Activated gamma-delta T cell treated with Interleukin-2 at 50 U/mL for 16 hours (primary cell): ENCODE results near the gene MIF4GD.
A peak's percentile ranks its signal among the peaks of the same experiment; 100 is the strongest.
"Not testable (repeated sequence)": the region's sequence is repeated elsewhere in the genome, so short reads cannot be mapped to it uniquely, and the experiment has no call there.

Source experiments
- DNase-seq: peaks from one replicate; pipeline ENCODE4 v3.0.0-alpha.2; 2020

The MIF4GD gene

DNA sequence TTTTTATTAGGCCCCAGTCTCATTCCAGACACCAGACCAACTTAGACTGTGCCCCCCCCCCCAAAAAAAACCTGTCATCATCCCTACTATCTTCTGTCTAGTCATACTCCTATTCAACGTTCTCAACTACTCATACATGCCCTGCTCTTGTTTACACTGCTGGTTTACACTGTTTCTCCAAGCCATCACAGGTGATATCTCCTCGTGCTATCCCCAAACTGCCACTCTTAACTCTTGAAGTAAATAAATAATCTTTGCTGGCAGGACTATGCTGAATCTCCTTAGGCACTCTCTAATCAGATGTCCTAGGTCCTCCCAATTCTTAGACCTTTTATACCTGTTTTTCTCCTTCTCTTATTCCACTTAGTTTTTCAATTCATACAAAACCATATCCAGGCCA is 13.8 kb downstream of the MIF4GD start:
- not testable (repeated sequence) for DNase-seq

GRCh38 chr17:75255954-75256698 is 14.9 kb downstream of the MIF4GD start:
- not testable (repeated sequence) for DNase-seq

DNA sequence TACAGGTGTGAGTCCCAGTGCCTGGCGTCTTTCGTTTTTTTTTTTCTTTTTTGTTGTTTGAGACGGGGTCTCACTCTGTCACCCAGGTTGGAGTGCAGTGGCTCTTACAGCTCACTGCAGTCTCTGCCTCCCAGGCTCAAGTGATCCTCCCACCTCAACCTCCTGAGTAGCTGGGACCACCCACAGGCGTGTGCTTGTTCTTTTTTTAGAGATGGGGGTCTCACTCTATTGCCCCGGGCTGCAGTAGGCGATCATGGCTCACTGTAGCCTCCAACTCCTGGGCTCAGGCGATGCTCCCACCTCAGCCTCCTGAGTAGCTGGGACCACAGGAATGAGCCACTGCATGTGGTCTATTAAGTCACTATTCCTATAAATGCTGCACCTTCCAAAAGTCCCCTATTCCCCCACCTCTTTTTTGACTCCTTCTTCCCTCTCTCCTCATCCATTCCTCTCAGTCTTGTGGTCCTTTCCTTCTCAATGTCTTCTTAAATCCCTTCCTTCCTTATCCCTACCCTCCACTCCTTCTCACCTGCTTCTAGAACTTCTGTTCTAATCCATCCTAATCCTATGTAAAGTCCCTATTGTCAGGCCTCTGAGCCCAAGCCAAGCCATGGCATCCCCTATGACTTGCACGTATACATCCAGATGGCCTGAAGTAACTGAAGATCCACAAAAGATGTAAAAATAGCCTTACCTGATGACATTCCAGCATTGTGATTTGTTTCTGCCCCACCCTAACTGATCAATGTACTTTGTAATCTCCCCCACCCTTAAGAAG is 18.8 kb downstream of the MIF4GD start:
- no peak for DNase-seq

DNA sequence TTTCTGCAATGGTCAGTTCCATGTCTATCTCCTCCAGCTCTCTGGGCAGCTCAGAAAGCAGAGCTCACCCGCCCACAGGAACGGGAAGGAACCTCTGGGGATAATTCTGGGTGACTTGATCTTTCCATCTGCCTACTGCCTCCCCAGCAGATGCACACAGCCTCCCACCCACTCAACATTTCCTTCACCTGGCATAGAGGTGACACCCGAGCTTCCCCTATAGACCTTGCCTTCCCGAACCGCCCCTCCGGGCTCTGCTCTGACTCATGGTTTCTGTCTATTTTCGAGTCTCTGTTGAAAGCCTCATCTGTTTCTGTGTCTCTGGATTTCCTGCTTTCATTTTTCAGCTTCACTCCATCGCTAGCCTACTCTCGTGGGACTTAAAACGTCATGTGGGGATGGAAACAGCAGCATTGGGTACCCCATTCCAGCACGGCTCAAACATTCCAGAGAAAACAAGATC is 21.0 kb downstream of the MIF4GD start:
- peak; percentile 37 for DNase-seq

DNA sequence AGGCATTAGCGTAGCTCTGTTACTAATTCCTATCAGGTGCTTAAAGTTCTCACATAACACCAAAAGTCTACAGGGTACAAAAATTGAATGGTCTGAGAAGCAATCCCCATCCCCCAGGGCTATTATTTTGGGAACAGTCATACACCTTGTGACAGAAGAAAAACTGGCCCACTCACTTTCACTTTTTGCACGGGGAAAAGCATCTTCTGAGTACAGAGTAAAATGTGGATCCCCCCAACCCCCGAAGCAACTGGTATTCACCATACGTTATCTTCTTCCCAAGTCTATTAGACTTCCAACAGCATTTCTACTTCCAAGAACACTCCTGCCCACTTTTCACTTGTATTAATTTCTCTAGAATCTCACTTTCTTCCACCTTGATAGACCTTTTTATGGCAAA is 21.5 kb downstream of the MIF4GD start:
- no peak for DNase-seq

- no peak for DNase-seq
Observed at GRCh38 chr17:75246404-75246803, 24.6 kb downstream of the MIF4GD start.

- DNase-seq = no peak
Observed at GRCh38 chr17:75245011-75245410, 26.0 kb downstream of the MIF4GD start.

DNA sequence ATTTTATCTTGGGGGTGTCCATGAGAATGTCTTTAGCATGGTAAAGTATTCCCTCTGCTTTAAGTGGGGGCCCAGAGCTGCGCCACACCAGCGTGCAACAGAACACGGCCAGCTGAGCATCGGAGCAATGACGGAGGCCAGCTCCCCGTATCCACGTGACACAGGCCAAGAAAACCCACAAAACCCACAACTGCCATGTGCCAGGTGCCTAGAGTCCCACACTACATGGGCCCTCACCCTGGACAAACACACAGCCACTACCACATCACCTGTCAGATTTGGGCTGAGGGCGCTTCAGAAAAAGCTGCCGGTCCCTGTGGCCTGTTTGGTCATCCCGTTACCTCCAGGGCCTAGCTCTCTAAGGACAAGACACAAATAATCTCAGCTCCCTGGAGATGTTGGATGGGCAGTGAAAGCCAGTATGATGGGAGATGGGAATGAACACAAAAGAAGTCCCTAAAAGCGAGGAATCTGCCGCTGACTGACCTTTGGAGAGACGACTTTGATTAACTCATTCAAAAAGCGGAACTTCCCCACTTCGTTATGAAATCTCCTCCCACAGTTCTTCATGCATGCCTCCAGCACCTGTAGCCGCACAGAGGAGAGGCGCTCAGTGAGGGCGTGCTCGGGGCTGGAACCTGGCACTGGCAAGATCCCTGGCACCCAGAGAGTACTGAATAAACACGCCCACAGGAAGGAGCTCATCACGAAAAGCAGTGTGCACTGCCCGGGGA is 26.7 kb downstream of the MIF4GD start:
- DNase-seq = no peak

GRCh38 chr17:75242461-75243042 is 28.5 kb downstream of the MIF4GD start:
- no peak for DNase-seq

GRCh38 chr17:75241996-75242460 is 29.0 kb downstream of the MIF4GD start:
- DNase-seq = no peak

GRCh38 chr17:75241502-75241901 is 29.5 kb downstream of the MIF4GD start:
- DNase-seq = no peak

DNA sequence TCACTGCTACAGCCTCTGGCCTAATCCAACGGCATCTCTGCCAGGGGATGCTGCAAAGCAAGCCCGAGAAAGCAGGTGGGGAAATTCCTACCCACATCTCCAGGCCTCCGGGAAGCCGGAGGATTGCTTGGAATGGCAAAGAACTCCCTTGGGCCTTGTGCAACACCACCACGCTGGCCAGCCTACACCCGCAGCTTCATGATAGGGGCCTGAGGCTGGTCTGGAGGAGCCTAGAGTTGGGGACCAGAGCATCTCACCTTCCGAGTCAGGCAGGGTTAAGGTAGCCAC is 29.9 kb downstream of the MIF4GD start:
- DNase-seq = no peak

- DNase-seq = no peak
Observed at GRCh38 chr17:75240394-75241142, 30.5 kb downstream of the MIF4GD start.

DNA sequence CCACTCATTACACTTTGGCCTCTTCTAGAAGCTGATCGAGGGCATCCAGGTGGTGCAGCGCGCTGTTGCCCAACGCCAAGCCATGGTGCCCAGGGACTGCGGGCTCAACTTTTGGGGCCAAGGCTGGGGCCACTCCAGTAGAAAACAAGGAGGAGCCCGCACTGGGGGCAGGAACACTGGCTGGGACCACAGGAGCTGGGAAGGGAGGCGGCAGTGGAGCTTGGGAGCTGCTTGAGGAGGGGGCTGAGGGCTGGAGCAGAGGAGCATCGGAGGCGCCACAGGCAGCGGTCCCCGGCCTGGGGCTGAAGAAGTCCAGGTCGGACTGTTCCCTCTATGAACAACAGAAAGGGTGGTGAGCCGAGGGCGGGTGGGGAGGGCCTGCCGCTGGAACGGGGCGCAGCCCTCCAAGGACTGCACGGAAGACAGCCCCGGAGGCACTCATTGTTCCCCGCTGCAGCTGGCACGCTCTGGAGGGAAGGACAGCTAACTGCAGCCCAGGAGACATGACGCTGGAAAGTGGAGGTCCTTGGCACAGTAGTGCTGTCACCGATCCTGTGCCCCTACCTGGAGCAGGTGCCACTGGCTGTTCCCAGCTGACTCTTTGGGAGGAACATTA is 31.1 kb downstream of the MIF4GD start:
- no peak for DNase-seq

GRCh38 chr17:75239214-75239613 is 31.8 kb downstream of the MIF4GD start:
- DNase-seq = no peak

- peak; percentile 57 for DNase-seq
Observed at GRCh38 chr17:75238684-75239191, 32.3 kb downstream of the MIF4GD start.

GRCh38 chr17:75238020-75238580 is 32.9 kb downstream of the MIF4GD start:
- DNase-seq = no peak

DNA sequence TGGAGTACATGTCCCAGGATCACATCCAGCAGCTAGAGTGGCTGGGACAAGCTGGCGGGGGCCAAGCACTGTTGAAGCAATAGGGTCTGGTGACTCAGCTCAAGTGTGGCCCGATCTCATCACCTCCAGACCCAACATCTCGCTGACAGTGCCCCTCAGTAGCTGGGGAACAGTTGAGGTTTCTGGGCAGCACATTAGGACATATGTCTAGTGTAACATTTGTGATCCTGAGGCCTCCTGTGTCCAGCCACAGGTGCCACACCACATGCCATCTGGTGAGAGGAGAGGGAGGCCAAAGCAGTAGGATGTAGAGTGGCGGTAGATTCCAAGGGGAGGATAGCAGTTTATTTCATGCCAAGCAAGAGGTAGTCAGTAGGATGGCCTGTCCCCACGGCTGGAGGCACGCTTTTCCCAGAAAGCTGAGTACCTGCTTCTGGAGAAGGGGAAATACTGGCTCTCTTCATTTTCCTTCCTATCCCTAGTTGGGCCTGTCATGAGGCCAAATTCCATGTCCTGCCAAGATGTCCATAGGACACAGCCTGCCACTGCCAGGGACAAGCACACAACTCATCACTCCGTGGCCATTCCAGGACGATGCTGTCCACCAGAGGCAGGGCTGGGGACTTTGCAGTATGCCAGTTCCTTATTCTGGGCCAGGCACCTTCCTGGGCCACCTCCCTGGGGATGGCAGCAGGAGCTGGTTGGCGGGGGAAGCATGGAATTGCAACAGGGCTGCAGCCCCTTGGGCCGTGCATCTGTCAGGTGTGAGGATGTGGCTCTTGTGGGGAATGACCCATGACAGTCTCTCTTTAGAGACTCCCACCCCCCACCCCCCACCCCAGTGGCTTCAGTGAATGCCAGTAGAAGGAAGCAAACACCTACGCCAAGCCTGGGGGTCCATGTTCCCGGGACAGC is 33.7 kb downstream of the MIF4GD start:
- no peak for DNase-seq

DNA sequence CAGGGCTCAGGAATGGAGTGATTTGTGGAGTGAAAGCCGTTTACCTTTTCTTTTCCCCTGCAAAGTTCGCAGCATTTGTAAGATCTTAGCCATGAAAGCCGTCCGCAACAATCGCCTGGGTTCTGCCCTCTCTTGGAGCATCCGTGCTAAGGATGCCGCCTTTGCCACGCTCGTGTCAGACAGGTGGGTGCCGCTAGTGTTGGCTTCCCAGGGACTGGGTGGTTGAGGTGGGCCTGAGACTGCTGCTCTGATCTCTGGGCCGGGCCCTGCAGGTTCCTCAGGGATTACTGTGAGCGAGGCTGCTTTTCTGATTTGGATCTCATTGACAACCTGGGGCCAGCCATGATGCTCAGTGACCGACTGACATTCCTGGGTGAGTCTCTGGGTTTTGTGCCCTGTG is 38.2 kb downstream of the MIF4GD start:
- no peak for DNase-seq

DNA sequence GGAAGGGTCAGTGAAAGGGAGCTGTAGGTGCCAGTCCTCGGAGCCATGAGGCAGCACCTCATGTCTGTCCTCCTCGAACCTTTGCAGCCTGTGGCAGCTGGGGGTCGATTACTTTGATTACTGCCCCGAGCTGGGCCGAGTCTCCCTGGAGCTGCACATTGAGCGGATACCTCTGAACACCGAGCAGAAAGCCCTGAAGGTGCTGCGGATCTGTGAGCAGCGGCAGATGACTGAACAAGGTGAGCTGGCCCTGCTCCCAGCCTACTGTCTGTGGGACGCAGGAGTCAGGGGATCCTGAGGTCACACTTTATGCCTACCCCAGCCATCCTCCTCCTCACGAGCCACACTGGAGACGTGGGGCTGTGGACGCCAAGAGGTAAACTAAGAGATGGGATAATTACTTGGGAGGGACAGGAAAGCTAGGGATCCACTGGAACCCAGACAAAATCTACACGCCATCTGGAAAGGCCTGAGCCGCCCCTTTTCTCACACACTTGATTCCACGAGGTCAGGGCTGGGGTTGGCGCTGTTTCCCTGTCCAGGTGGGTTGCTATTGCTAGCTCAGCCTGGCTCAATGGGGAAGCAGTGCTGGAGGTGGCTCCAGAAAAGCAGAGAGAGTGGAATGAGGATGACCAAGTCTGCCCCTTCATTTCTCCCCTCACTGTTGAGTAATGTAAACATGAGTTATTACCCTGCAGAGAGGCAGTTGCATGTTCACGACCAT is 39.1 kb downstream of the MIF4GD start:
- no peak for DNase-seq
